ENCODE measurements around the gene ANXA10.

Gene ANXA10

GRCh38 chr4:168163106-168163505, 70.8 kb downstream of the ANXA10 start:
- DNase-seq (ENCODE audit: extremely low spot score) = no peak
- TF ChIP-seq PKNOX1 (IDR thresholded peaks at IDR 0.05) (no peak), NFRKB (IDR thresholded peaks at IDR 0.05) (no peak), BHLHE40 (IDR thresholded peaks at IDR 0.05; ENCODE audit: borderline replicate concordance) (no peak), FOXA1 (IDR thresholded peaks at IDR 0.05) (no peak), L3MBTL2 (conservative IDR thresholded peaks at IDR 0.05) (no peak), ZNF384 (IDR thresholded peaks at IDR 0.05) (no peak), FOXK2 (IDR thresholded peaks at IDR 0.05) (no peak), FOXM1 (IDR thresholded peaks at IDR 0.05; ENCODE audit: borderline replicate concordance) (no peak), SUZ12 (IDR thresholded peaks at IDR 0.05) (no peak), LEF1 (IDR thresholded peaks at IDR 0.05; ENCODE audit: borderline replicate concordance) (no peak), CTBP1 (IDR thresholded peaks at IDR 0.05; ENCODE audit: borderline replicate concordance) (no peak), HDGF (IDR thresholded peaks at IDR 0.05; ENCODE audit: borderline replicate concordance) (no peak), SP1 (IDR thresholded peaks at IDR 0.05) (no peak), TARDBP (IDR thresholded peaks at IDR 0.05) (no peak), ELF4 (IDR thresholded peaks at IDR 0.05) (no peak)
- POLR2A ChIA-PET = no interaction called here
- CTCF ChIA-PET = no interaction called here

- no peak for TF ChIP-seq SUZ12 (IDR thresholded peaks at IDR 0.05)
- no peak for TF ChIP-seq ARNT (IDR thresholded peaks at IDR 0.05)
- no peak for TF ChIP-seq NFRKB (IDR thresholded peaks at IDR 0.05)
- TF ChIP-seq SP1 (IDR thresholded peaks at IDR 0.05) = no peak
- TF ChIP-seq TARDBP (IDR thresholded peaks at IDR 0.05) = no peak
- TF ChIP-seq HDGF (IDR thresholded peaks at IDR 0.05; ENCODE audit: borderline replicate concordance) = no peak
- TF ChIP-seq CTBP1 (IDR thresholded peaks at IDR 0.05; ENCODE audit: borderline replicate concordance) = no peak
- TF ChIP-seq ELF4 (IDR thresholded peaks at IDR 0.05) = no peak
- TF ChIP-seq FOXK2 (IDR thresholded peaks at IDR 0.05) = no peak
- TF ChIP-seq BHLHE40 (IDR thresholded peaks at IDR 0.05; ENCODE audit: borderline replicate concordance) = no peak
- ChIA-PET CTCF (no interaction called here), POLR2A (no interaction called here)
- no peak for DNase-seq (ENCODE audit: extremely low spot score)
These were observed 71.7 kb downstream of the ANXA10 start for GRCh38 chr4:168164045-168164444.

DNA sequence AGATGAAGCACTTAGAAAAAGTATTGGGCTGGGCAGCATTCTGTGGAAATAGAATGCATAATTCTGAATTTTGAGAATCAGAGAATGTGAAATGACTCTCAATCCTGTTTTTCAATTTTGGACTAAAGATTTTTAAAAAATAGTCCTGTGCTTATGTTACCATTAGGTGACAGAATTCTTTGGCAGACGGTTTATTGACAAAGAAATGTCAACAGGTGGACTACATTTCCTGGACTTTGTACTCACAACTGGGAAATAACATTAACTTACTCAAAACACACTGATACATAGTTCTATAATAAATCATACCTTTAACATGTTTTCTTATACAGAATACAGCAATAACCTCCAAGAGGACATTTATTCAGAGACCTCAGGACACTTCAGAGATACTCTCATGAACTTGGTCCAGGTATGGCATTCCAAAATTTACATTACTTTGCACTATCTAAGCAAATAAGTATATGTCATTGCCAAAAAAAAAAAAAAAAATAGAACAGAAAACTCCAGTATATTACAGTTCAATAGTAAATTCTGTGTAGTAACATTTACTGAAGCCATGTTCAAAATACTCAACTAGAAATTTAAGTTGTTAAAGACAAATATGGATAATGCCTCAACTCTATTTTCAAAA, 72.7 kb downstream of the ANXA10 start:
- ChIA-PET POLR2A (no interaction called here), CTCF (no interaction called here)
- no peak for TF ChIP-seq SUZ12 (IDR thresholded peaks at IDR 0.05)
- TF ChIP-seq CTBP1 (IDR thresholded peaks at IDR 0.05; ENCODE audit: borderline replicate concordance) = no peak
- no peak for TF ChIP-seq ZNF384 (IDR thresholded peaks at IDR 0.05)
- no peak for TF ChIP-seq ARNT (IDR thresholded peaks at IDR 0.05)
- no peak for TF ChIP-seq BHLHE40 (IDR thresholded peaks at IDR 0.05; ENCODE audit: borderline replicate concordance)
- no peak for TF ChIP-seq FOXM1 (IDR thresholded peaks at IDR 0.05; ENCODE audit: borderline replicate concordance)
- no peak for TF ChIP-seq TARDBP (IDR thresholded peaks at IDR 0.05)
- TF ChIP-seq SP1 (IDR thresholded peaks at IDR 0.05) = no peak
- no peak for TF ChIP-seq ELF4 (IDR thresholded peaks at IDR 0.05)
- TF ChIP-seq FOXK2 (IDR thresholded peaks at IDR 0.05) = no peak
- no peak for TF ChIP-seq HDGF (IDR thresholded peaks at IDR 0.05; ENCODE audit: borderline replicate concordance)
- no peak for TF ChIP-seq NFRKB (IDR thresholded peaks at IDR 0.05)
- no peak for TF ChIP-seq LEF1 (IDR thresholded peaks at IDR 0.05; ENCODE audit: borderline replicate concordance)
- no peak for TF ChIP-seq PKNOX1 (IDR thresholded peaks at IDR 0.05)
- no peak for DNase-seq (ENCODE audit: extremely low spot score)

GRCh38 chr4:168167714-168168284, 75.5 kb downstream of the ANXA10 start:
- CTCF ChIA-PET = no interaction called here
- TF ChIP-seq SP1 (IDR thresholded peaks at IDR 0.05) (no peak), TARDBP (IDR thresholded peaks at IDR 0.05) (no peak), FOXA1 (IDR thresholded peaks at IDR 0.05) (no peak), NFRKB (IDR thresholded peaks at IDR 0.05) (no peak), FOXK2 (IDR thresholded peaks at IDR 0.05) (no peak), BHLHE40 (IDR thresholded peaks at IDR 0.05; ENCODE audit: borderline replicate concordance) (no peak), FOXM1 (IDR thresholded peaks at IDR 0.05; ENCODE audit: borderline replicate concordance) (no peak), HDGF (IDR thresholded peaks at IDR 0.05; ENCODE audit: borderline replicate concordance) (no peak), PKNOX1 (IDR thresholded peaks at IDR 0.05) (no peak), SUZ12 (IDR thresholded peaks at IDR 0.05) (no peak), L3MBTL2 (conservative IDR thresholded peaks at IDR 0.05) (no peak), CTBP1 (IDR thresholded peaks at IDR 0.05; ENCODE audit: borderline replicate concordance) (no peak), LEF1 (IDR thresholded peaks at IDR 0.05; ENCODE audit: borderline replicate concordance) (no peak), ELF4 (IDR thresholded peaks at IDR 0.05) (no peak), ARNT (IDR thresholded peaks at IDR 0.05) (no peak), ZNF384 (IDR thresholded peaks at IDR 0.05) (no peak)
- DNase-seq (ENCODE audit: extremely low spot score) = no peak
- POLR2A ChIA-PET = no interaction called here

- TF ChIP-seq NFRKB (IDR thresholded peaks at IDR 0.05) (no peak), BHLHE40 (IDR thresholded peaks at IDR 0.05; ENCODE audit: borderline replicate concordance) (no peak), ZNF384 (IDR thresholded peaks at IDR 0.05) (no peak)
- CTCF ChIA-PET = no interaction called here
- DNase-seq (ENCODE audit: extremely low spot score) = no peak
- POLR2A ChIA-PET = no interaction called here
These were observed 82.0 kb downstream of the ANXA10 start for GRCh38 chr4:168174308-168174707.

GRCh38 chr4:168177546-168178149, 85.3 kb downstream of the ANXA10 start:
- CTCF ChIA-PET = no interaction called here
- no peak for DNase-seq (ENCODE audit: extremely low spot score)
- POLR2A ChIA-PET = no interaction called here
- TF ChIP-seq LEF1 (IDR thresholded peaks at IDR 0.05; ENCODE audit: borderline replicate concordance) = no peak
- TF ChIP-seq FOXA1 (IDR thresholded peaks at IDR 0.05) = no peak
- no peak for TF ChIP-seq FOXK2 (IDR thresholded peaks at IDR 0.05)
- TF ChIP-seq HDGF (IDR thresholded peaks at IDR 0.05; ENCODE audit: borderline replicate concordance) = no peak
- TF ChIP-seq NFRKB (IDR thresholded peaks at IDR 0.05) = no peak
- no peak for TF ChIP-seq FOXM1 (IDR thresholded peaks at IDR 0.05; ENCODE audit: borderline replicate concordance)
- TF ChIP-seq BHLHE40 (IDR thresholded peaks at IDR 0.05; ENCODE audit: borderline replicate concordance) = no peak
- TF ChIP-seq L3MBTL2 (conservative IDR thresholded peaks at IDR 0.05) = no peak
- TF ChIP-seq SUZ12 (IDR thresholded peaks at IDR 0.05) = no peak
- TF ChIP-seq ARNT (IDR thresholded peaks at IDR 0.05) = no peak
- TF ChIP-seq ELF4 (IDR thresholded peaks at IDR 0.05) = no peak
